Measurements from ENCODE around the gene PATE1.

PATE1 gene

DNA sequence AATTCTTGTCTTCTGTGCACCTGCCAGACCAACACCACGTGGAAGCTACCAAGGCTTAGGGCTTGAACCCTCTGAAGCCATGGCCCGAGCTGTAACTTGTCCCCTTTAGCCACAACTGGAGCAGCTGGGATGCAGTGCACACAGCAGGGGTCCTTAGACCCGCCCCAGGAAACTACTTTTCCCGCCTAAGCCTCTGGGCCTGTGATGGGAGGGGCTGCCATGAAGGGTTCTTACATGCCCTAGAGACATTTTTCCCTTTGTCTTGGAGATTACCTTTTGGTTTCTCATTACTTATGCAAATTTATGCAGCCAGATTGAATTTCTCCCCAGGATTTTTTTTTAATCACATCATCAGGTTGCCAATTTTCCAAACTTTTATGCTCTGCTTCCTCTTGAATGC lies 51.6 kb downstream of the PATE1 start:
- no peak for DNase-seq
